Gastroesophageal sphincter (tissue), 3 donors: ENCODE measurements around the gene PHLDB3.

Experiments
- CTCF ChIP-seq, 4 experiments: fragments of 200-600 bp in 2 of 4; fragments of 450-650 bp in 2 of 4; sonication (generic) in 1 of 4; IDR thresholded peaks; one replicate each; pipeline ENCODE4 v1.5.1; 2017 to 2019; ENCODE audit warnings: antibody characterized with exemption in 4 of 4, mild to moderate bottlenecking in 2 of 4, moderate library complexity in 2 of 4
- EP300 ChIP-seq: sonication (generic); formaldehyde crosslinking; IDR thresholded peaks from one replicate; pipeline ENCODE4 v1.6.1; 2017; ENCODE audit warnings: antibody characterized with exemption, mild to moderate bottlenecking
- POLR2A ChIP-seq, 2 donors: fragments of 450-650 bp; IDR thresholded peaks; one replicate each; pipeline ENCODE4 v1.6.1; 2017; ENCODE audit warnings: antibody characterized with exemption in 2 of 2, mild to moderate bottlenecking in 2 of 2, moderate library complexity in 1 of 2

- TF ChIP-seq CTCF (IDR thresholded peaks at IDR 0.05) (no peak), POLR2A (IDR thresholded peaks at IDR 0.05) (no peak), EP300 (no peak)
Measured at GRCh38 chr19:43485951-43486350, 18.6 kb downstream of the PHLDB3 start.
